OCI-LY1 (cell line): Measurements from ENCODE around the gene PCP2.

Source experiments
- CTCF ChIP-seq: fragments of 200-600 bp; sonication (generic), shearing (Covaris generic); IDR thresholded peaks from 2 replicates; pipeline ENCODE4 v1.5.1; 2017; ENCODE audit warnings: mild to moderate bottlenecking, antibody characterized with exemption, low read length, moderate library complexity, mixed read lengths
- EZH2 ChIP-seq: fragments of 200-600 bp; sonication (generic), shearing (Covaris generic); IDR thresholded peaks from 2 replicates; pipeline ENCODE4 v1.8.0; 2017; ENCODE audit warnings: borderline replicate concordance, mixed run types, mild to moderate bottlenecking, antibody characterized with exemption, low read length, moderate library complexity, mixed read lengths

DNA sequence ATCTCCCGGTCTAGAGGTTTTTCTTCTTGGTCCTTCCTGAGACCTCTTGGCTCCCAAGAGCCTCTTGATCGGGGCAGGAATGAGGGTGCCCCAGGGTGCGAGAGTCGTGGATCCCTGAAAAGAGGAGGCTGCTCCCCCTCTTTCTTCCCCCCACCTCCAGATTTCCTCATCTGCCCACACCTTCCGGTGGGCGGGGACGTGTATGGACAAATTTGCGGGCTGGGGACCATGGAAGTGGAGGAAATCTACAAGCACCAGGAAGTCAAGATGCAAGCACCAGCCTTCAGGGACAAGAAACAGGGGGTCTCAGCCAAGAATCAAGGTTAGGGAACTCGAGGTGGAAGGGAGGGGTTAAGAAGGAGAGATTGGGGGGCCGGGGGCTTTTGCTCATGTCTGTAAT is 43.3 kb upstream of the PCP2 start, which contains the start of gene MCEMP1:
- TF ChIP-seq CTCF (no peak), EZH2 (no peak)
